H54 (cell line): ENCODE results near the gene COA1.
"Not testable (repeated sequence)": the region's sequence is repeated elsewhere in the genome, so short reads cannot be mapped to it uniquely, and the experiment has no call there.

Experiments used
- DNase-seq: peaks from one replicate; pipeline ENCODE4 v3.0.0; 2011; ENCODE audit warnings: low spot score, mixed read lengths; ENCODE audit not compliant: insufficient read length
- FAIRE-seq: peaks from 3 replicates; lab custom pipeline; 2011; peaks lifted over from hg19 to GRCh38; lab: Jason Lieb, UNC
- POLR2A ChIP-seq: IDR thresholded peaks from 2 replicates; pipeline ENCODE4 v1.6.1; 2011; ENCODE audit warnings: low read depth, mild to moderate bottlenecking, low read length

Gene COA1

DNA sequence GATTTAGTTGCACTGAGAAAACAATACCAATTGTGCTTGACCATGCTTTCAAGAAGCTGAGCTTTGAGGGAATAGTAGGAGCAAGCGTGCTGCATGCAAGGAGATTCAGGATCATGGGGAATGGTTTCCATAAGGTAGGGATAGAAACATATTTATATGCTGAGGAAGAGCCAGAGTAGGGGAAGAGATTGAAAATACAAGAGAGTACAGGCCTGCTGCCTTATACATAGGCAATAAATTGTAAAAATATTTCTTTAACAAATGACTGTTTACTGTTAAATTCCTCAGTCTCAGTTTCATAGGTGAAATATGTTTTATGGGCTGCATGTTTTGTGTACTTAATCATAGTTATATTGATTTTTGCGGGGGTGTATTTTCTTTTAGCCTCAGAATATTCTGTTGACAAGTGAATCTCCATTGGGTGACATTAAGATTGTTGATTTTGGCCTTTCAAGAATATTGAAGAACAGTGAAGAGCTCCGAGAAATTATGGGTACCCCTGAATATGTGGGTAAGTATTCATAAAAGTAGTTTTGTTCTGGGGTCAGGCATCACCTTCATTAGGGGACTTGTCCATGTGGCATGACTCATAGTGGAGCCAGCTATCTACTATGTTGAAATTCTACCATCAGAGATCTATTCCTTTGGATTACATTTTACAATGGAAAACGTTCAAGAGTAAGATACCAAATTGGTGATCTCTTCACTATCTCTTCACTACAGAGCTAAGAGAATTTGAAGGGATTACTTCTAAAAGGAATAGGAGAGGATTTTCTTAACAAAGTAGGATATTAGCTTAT is 109.9 kb downstream of the COA1 start:
- DNase-seq, result no peak
- no peak for FAIRE-seq
- TF ChIP-seq POLR2A, result no peak

DNA sequence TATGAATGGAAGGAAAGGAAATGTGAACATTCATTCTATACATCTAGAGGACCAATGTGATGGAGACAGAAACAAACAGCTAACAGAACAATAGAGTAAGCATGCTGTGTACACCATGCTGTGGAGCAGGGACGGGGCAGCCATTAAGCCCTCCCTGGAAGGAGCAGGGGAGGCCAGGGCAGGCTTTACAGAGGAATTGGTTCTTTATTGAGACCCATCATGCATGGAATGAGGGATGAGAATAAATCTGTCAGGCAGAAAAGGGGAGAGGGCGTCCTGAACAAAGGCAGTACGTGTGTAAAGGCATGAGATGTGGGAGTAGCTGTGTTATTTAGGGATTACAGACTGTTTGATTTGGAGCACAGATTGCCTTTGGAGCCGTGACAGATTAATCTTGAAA is 111.2 kb downstream of the COA1 start:
- TF ChIP-seq POLR2A, result no peak
- DNase-seq (no peak), FAIRE-seq (no peak)

DNA sequence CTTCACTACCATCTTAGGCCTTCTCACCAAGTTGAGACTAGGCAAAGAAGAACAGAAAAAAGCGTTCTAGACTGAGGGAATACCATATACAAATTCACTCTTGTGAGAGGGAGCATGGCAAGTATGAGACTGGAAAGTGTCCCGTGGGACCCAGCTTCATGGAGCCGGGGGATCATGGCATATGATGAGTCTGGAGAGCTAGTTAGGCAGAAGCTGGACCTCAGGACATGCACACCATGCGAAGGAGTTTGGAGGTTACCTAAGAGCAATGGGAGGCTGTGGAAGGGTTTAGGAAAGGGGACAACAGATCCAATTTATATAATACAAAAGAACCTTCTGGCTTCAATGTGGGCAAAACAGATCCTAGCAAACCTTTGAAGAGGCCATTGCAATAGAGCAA is 112.3 kb downstream of the COA1 start:
- TF ChIP-seq POLR2A, result no peak
- DNase-seq (no peak), FAIRE-seq (no peak)

DNA sequence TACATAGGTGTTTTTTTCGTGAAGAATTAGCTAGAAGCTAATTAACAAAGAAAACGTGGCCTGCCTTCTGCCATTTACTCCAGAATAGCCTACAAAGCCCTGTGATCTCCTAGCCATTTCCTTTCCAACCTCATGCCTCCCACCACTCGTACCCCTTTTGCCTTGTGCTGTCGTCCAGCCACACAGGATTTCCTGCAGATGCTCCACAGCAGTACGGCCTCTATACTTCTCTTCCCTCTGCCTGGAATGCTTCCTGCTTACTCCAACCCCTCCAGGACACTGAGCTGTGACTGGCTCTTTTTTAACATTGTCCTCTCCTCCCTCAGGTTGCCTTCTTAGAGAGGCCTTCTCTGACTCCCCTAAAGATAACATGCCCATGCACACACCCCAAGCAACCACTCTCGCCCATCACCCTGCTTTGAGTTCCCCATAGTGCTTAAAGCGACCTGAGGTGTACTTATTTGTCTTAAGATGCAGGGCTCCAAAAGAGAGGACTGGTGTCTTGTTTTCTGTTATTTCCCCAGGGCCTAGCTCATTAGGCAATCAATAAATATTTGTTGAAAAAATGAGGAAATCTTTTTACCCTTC is 113.7 kb downstream of the COA1 start:
- FAIRE-seq (no peak), DNase-seq (no peak)
- TF ChIP-seq POLR2A, result no peak

DNA sequence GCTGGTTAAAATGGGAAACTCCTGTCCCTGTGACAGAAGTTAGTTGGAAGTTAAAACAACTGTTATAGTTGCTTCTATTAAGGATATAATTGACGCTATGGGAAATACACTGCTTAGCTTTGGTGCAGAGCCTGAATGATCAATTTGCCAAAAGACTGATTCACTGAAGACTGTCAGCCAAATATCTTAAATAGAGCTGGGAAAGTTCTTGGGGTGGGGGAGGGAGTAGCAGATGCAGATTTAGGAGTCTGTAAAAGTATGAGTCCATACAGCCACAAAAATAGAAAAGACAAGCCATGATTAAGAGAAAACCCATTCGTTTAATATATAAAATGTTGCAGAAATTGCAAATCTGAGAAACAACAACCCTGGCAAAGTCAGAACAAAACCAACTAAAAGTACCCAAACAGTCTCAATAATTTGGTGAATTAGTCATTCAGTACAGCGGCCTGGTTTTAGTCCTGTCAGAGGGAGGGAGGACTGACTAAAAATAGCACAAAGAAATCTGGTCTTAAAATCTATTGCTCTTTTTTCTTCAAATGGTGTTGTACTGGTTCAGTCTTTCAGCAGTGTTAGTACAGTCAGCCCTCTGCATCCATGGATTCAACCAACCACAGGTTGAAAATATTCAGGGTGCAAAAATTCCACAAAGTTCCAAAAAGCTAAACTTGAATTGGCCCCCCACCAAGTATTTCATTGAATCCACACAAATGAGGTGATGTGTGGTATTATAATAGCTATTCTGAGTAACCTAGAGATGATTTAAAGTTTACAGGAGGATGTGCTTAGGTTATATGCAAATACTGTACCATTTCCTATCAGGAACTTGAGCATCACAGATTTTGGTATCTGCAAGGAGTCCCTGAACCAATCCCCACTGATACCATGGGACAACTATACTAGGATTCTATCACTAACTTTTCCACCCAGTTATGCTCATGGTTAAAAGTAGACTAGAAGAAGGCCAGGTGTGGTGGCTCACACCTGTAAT is 116.4 kb downstream of the COA1 start:
- DNase-seq (no peak), FAIRE-seq (no peak)
- no peak for TF ChIP-seq POLR2A

DNA sequence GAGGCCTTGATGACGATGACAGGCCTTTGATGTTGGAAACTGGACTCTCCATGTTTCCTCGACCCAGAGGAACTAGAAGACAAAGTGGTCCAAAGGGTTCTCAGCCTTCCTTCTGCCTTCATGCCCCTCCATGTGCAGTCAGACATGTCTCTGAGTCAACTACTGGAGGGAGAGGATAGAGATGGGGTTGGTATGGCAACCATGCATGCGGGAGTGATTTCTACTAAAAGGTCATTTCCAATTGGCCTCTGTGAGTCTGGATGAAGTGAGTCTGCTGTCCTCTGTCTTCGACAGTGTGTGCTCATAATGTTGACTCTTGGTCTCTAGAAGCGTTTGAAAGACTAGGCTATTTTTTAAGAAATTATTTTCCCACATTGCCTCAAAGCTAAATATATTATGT is 117.2 kb downstream of the COA1 start:
- FAIRE-seq (no peak), DNase-seq (no peak)
- TF ChIP-seq POLR2A, result no peak

DNA sequence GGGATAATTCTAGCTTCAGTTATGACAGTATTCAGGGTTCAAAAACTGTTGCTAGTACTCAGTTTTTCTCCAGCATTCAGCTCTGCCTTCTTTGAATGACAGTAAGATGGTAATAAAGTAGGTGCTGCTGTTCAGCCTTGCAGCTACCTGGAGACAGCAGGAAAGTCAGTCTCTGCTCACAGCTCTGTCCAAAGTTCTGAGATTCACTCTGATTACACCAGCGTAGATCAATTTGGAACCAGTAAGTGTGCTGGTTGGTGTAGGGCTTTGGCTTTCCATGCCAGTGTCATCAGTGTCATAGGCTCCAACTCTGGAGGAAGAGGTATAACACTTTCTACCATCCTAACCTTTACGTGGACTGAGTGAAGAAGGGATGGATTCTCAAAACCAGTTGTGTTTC is 120.2 kb downstream of the COA1 start:
- no peak for DNase-seq
- TF ChIP-seq POLR2A, result no peak
- no peak for FAIRE-seq

DNA sequence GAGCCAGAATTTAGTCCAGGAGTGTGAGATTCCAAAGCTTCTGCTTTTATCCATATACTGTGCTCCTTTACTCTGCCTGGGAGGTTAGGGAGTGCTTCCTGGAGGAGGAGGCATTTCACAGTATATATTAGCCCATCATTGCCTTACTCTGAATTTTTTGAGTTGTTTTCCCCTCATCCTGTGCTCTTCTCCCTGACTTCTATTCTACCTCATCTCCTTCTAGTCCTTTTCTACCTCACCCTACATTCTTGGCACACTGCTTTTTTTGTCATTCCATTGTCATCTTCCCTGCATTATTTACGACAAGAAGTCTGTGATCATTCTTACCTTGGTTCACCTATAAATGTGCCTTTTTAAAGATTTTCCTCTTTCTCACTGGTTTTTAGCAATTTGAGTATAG is 125.1 kb downstream of the COA1 start:
- no peak for FAIRE-seq
- no peak for TF ChIP-seq POLR2A

DNA sequence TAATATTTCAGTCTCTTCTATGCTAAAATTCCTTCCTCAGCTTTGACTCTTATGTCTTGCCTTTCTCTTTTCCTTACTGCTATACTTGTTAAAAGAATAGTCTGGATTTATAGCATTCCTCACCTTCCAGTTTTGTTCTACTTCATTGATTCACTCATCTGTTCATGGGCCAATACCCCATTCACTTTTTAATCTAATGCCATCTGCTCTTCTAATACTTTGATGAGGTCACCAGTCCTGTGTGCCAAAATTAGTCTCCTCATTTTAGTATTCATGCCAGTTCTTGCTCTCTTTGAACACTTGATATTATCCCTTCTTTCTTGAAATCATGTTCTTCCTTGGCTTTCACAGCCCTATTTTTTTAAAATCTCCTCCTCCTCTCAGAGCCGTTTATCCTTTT is 127.1 kb downstream of the COA1 start:
- DNase-seq, result no peak
- no peak for TF ChIP-seq POLR2A
- no peak for FAIRE-seq

More for the DNA sequence above, 125.1 kb downstream of the COA1 start:
- DNase-seq, result no peak

DNA sequence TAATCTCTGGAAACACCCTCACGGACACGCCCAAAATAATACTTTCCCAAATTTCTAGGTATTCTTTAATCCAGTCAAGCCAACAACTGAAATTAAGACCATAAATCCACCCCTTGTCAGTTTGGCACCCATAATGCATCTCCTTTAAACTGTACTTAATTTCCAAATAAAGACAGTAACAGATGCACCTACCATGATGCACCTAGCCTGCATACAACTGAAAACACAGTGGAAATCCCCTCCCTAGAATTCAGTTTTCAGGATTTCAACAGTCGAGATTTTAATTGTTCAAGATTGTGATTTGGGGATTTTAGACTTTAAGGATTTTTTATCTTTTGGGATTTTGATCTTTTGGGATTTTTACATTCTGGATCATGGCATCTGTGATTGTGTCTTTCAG is 129.3 kb downstream of the COA1 start:
- FAIRE-seq, result no peak
- no peak for DNase-seq
- TF ChIP-seq POLR2A, result no peak

DNA sequence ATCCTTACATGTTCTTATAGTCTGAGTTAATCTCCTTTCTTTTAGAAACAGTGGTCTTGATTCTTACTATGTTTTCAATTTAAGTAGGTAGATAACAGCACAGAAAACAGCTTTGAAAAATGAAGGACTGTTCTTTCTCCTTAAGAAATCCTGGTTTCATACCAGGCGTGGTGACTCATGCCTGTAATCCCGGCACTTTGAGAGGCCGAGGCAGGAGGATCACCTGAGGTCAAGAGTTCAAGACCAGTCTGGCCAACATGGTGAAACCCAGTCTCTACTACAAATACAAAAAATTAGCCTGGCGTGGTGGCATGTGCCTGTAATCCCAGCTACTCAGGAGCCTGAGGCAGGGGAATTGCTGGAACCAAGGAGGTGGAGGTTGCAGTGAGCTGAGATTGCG is 132.9 kb downstream of the COA1 start:
- DNase-seq, FAIRE-seq: not testable (repeated sequence)

DNA sequence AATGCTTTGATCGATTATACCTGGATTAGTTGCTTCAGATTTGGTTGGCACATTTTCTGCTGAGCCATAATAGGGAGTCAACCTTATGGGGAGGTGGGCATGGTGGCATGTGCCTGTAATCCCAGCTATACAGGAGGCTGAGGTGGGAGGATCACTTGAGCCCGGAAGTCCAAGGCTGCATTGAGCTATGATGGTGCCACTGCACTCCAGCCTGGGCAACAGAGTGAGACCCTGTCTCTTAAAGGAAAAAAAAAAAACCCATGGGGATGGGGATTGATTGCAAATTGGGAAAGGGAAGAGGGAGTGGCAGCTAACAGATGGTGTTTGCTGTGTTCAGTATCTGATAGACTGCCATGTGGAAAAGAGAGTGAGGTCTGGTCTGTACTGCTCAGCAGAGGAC is 135.3 kb downstream of the COA1 start:
- no peak for TF ChIP-seq POLR2A
- no peak for FAIRE-seq
- no peak for DNase-seq

DNA sequence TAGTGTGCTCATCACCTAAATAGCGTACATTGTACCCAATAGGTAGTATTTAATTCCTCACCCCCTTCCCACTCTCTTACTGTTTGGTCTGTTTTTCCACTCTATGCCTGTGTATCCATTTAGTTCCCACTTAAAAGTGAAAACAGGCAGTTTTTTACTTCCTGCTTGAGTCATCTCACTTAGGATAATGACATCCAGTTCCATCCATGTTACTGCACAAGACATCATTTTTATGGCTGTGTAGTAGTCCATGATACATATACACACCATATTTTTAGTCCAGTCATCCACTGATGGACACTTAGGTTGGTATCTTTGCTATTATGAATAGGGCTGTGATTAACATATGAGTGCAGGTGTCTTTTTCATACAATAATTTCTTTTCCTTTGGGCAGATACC is 136.3 kb downstream of the COA1 start:
- no peak for DNase-seq
- TF ChIP-seq POLR2A, result no peak
- peak; percentile 33 for FAIRE-seq

DNA sequence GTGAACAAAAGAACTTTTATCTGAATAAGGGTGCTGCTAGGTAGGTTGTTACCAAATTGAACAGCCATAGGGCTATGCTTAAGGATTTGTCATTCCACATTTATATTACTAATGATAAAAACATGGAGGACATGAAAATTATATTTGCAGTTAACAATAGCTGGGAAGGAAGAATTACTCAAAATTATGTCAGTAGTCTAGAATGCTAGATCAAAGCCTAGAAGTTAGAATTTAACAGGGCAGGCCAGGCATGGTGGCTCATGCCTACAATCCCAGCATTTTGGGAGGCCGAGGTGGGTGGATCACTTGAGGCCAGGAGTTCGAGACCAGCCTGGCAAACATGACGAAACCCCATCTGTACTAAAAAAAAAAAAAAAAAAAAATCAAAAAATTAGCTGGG is 137.0 kb downstream of the COA1 start:
- no peak for DNase-seq
- no peak for TF ChIP-seq POLR2A
- FAIRE-seq, result no peak
